Naive thymus-derived CD4-positive, alpha-beta T cell (primary cell): ENCODE measurements around the gene TRIM38. TPM values are rescaled to one million over a fixed set of nuclear protein-coding genes. Genes with fewer than 3 reads are reported as not detected.

Experiments used
- ATAC-seq: fragments of 150-1000 bp; cut with Tn5 transposase; 2 replicates; pipeline ENCODE4 v1.10.0; 2021; ENCODE audit warnings: mild to moderate bottlenecking, moderate library complexity
- CTCF ChIA-PET: fragments of 350-600 bp; sonication (Branson Sonifier 250); formaldehyde crosslinking; loops from one replicate; lab custom pipeline; 2021; ENCODE audit warnings: antibody characterized with exemption; lab: Charles Lee
- POLR2A ChIA-PET: fragments of 350-600 bp; sonication (Branson Sonifier 250); formaldehyde crosslinking; loops from one replicate; lab custom pipeline; 2021; ENCODE audit warnings: antibody characterized with exemption, inconsistent platforms; lab: Charles Lee
- DNase-seq, 9 donors: peaks; one replicate each; pipeline versions ENCODE4 v3.0.0 to v3.0.0-alpha.2; 2020 to 2022; ENCODE audit warnings: mixed read lengths in 1 of 9
- H3K27ac ChIP-seq: one replicate; pipeline ENCODE4 v1.7.0; 2013; ENCODE audit warnings: mild to moderate bottlenecking, low read depth, low read length, moderate library complexity
- H3K27me3 ChIP-seq, 2 donors: one replicate each; pipeline ENCODE4 v1.7.0; 2013; ENCODE audit warnings: low read length in 2 of 2, mild to moderate bottlenecking in 2 of 2, moderate library complexity in 2 of 2; ENCODE audit not compliant: control insufficient read depth in 2 of 2, insufficient read depth in 2 of 2
- H3K36me3 ChIP-seq, 3 experiments: 1 replicate in 2 of 3; 2 replicates in 1 of 3; pipeline ENCODE4 v1.7.0; 2013; ENCODE audit warnings: low read length in 3 of 3, mild to moderate bottlenecking in 3 of 3, moderate library complexity in 1 of 3; ENCODE audit not compliant: insufficient read depth in 3 of 3, control insufficient read depth in 2 of 3
- H3K4me1 ChIP-seq, 2 donors: one replicate each; pipeline ENCODE4 v1.7.0; 2013; ENCODE audit warnings: low read length in 2 of 2, mild to moderate bottlenecking in 2 of 2, moderate library complexity in 1 of 2; ENCODE audit not compliant: control insufficient read depth in 2 of 2, insufficient read depth in 2 of 2
- H3K4me3 ChIP-seq: 2 replicates; pipeline ENCODE4 v1.7.0; 2013; ENCODE audit warnings: mild to moderate bottlenecking, low read length
- H3K9me3 ChIP-seq, 3 experiments: 1 replicate in 2 of 3; 2 replicates in 1 of 3; pipeline ENCODE4 v1.7.0; 2013; ENCODE audit warnings: low read length in 3 of 3; ENCODE audit not compliant: control insufficient read depth in 2 of 3
- H3K27ac Mint-ChIP-seq, 9 donors: one replicate each; pipeline ENCODE4 v1.8.0; 2020 to 2022; ENCODE audit warnings: mixed read lengths in 9 of 9, mild to moderate bottlenecking in 8 of 9, moderate library complexity in 5 of 9, inconsistent platforms in 2 of 9
- H3K27me3 Mint-ChIP-seq, 5 donors: one replicate each; pipeline ENCODE4 v1.8.0; 2021 to 2022; ENCODE audit warnings: mixed read lengths in 5 of 5, mild to moderate bottlenecking in 1 of 5
- H3K36me3 Mint-ChIP-seq, 5 donors: one replicate each; pipeline ENCODE4 v1.8.0; 2020 to 2022; ENCODE audit warnings: mixed read lengths in 5 of 5, mild to moderate bottlenecking in 3 of 5, inconsistent platforms in 1 of 5
- H3K4me1 Mint-ChIP-seq, 7 donors: one replicate each; pipeline ENCODE4 v1.8.0; 2020 to 2022; ENCODE audit warnings: mixed read lengths in 7 of 7, mild to moderate bottlenecking in 3 of 7, inconsistent platforms in 1 of 7
- H3K4me3 Mint-ChIP-seq, 10 donors: one replicate each; pipeline ENCODE4 v1.8.0; 2020 to 2022; ENCODE audit warnings: mild to moderate bottlenecking in 10 of 10, mixed read lengths in 10 of 10, moderate library complexity in 6 of 10, inconsistent platforms in 2 of 10
- H3K9me3 Mint-ChIP-seq, 11 donors: one replicate each; pipeline ENCODE4 v1.8.0; 2020 to 2022; ENCODE audit warnings: mixed read lengths in 11 of 11, mild to moderate bottlenecking in 4 of 11, inconsistent platforms in 1 of 11, moderate library complexity in 1 of 11
- intact Hi-C, 2 donors: fragments of 100-400 bp; cut with micrococcal nuclease; formaldehyde crosslinking; loops; one replicate each; pipeline ENCODE4 v1.15.1; 2023
- polyA plus RNA-seq, 2 donors: library from polyadenylated mRNA; unstranded; fragments of 300-500 nt; fragmentation: Illumina TruSeq; gene quantifications; one replicate each; pipeline ENCODE4 v1.2.3, GENCODE V29; 2021
- total RNA-seq, 6 experiments: library from RNA in 5 of 6; stranded (reverse) in 5 of 6; gene quantifications; 1 replicate in 5 of 6; 2 replicates in 1 of 6; pipeline ENCODE4 v1.2.3 and lab custom pipeline; 2021 to 2026

Gene TRIM38
- total and polyA plus RNA-seq, 7 experiments from 2014 or later = 4.4 to 32.8 (median 24.5) TPM

DNA sequence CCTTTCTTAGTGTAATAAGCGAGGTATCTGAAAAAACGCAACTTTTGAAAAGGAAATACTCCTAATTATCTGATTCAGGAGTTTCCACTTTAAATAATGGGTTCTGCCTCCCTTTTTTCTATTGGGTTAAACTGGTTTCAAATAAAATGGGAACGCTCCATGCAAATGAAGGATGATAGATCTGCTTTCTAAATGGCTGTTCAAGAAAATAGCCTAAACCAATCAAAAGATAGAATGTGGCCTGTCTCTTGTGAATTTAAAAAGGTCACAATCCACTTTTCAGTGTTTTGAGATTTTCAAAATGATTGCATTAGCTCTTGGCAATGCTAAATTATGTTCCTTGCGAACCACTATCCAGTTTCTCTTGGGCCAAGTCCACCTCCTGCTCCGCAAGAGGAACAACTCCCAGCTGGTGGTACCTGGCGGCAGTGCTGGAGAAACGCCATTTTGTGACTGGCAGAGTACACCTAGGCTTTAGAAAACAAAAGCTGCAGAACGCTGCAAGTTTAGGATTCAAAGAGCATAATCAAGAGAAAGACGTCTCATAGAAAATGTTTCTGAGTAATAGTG lies 56.7 kb downstream of the TRIM38 start:
- Mint-ChIP-seq H3K4me3 (peak overlapping the region in 8 of 10 donors; percentile 19 to 99 (median 78)), H3K4me1 (peaks cover 10 to 52% (median 36%) of the 10 kb centered on the region in 7 donors), H3K27me3 (peaks cover 0 to 6% (median 0%) of the 10 kb centered on the region in 5 donors), H3K27ac (peak overlapping the region in 8 of 9 donors; percentile 34 to 100 (median 86)), H3K36me3 (peaks cover 0 to 2% (median 0%) of the 10 kb centered on the region in 5 donors), H3K9me3 (peaks cover 0 to 17% (median 3%) of the 10 kb centered on the region in 11 donors)
- ChIA-PET POLR2A (interaction anchor here (0.6 to 29.9 kb wide), 37 partner anchors 12 to 1875 kb away, joined by 3 to 2497 read pairs (median 18); partner anchors contain the start of genes HFE and TRIM38), CTCF (interaction anchor here (1.4 to 1.5 kb wide), 2 partner anchors 13 to 16 kb away, joined by 4 read pairs; no protein-coding TSS in a partner anchor)
- no peaks in the 10 kb centered on the region for H3K9me3 ChIP-seq
- H3K27ac ChIP-seq = no peak overlapping the region
- DNase-seq = peak in 1 of 9 donors; percentile 7
- peaks cover 0 to 9% of the 10 kb centered on the region in 2 donors for H3K4me1 ChIP-seq
- H3K27me3 ChIP-seq = no peaks in the 10 kb centered on the region
- H3K4me3 ChIP-seq = no peak overlapping the region
- no peak for ATAC-seq
- intact Hi-C loops = no loop called here
- H3K36me3 ChIP-seq = no peaks in the 10 kb centered on the region

DNA sequence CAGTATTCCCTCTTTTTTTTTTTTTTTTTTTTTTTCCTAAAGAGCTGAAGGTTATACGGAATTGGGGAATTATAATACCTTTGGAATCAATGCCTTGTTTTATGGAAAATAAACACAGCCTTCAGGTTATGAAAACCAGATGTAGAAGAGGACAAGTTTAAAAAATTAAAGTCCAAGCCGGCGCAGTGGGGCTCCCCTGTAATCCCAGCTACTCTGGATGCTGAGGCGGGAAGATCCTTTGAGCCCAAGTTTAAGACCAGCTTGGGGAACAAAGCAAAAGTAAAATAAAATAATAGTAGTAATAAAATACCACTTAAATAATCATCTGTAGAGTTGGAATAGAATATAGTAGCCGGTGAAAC lies 57.3 kb downstream of the TRIM38 start:
- H3K4me3 ChIP-seq = peak overlapping the region; percentile 96

DNA sequence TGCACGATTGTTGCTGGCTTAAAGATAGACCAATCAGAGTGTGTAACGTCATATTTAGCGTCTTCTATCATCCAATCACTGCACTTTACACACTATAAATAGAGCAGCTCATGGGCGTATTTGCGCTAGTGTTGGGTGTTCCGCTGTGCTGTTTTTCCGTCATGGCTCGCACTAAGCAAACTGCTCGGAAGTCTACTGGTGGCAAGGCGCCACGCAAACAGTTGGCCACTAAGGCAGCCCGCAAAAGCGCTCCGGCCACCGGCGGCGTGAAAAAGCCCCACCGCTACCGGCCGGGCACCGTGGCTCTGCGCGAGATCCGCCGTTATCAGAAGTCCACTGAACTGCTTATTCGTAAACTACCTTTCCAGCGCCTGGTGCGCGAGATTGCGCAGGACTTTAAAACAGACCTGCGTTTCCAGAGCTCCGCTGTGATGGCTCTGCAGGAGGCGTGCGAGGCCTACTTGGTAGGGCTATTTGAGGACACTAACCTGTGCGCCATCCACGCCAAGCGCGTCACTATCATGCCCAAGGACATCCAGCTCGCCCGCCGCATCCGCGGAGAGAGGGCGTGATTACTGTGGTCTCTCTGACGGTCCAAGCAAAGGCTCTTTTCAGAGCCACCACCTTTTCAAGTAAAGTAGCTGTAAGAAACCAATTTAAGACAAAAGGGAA lies 57.9 kb downstream of the TRIM38 start:
- Histone ChIP-seq H3K36me3 (no peaks in the 10 kb centered on the region), H3K4me1 (peaks cover 0 to 10% of the 10 kb centered on the region in 2 donors), H3K9me3 (no peaks in the 10 kb centered on the region), H3K27me3 (no peaks in the 10 kb centered on the region), H3K4me3 (peak overlapping the region; percentile 96), H3K27ac (peak overlapping the region; percentile 97)
- DNase-seq (peak; percentile 68 to 94 (median 91)), ATAC-seq (peak; percentile 66)
- ChIA-PET POLR2A (interaction anchor here (0.5 to 29.9 kb wide), 70 partner anchors 13 to 1874 kb away, joined by 3 to 2497 read pairs (median 6); partner anchors contain the start of genes HFE and TRIM38), CTCF (interaction anchor here (1.2 to 4.1 kb wide), 4 partner anchors 11 to 39 kb away, joined by 3 to 24 read pairs (median 4); a partner anchor contains a TSS)
- Mint-ChIP-seq H3K4me3 (peak overlapping the region; percentile 82 to 100 (median 94)), H3K36me3 (peaks cover 0 to 2% (median 0%) of the 10 kb centered on the region in 5 donors), H3K9me3 (peaks cover 0 to 17% (median 3%) of the 10 kb centered on the region in 11 donors), H3K4me1 (peaks cover 10 to 62% (median 45%) of the 10 kb centered on the region in 7 donors), H3K27ac (peak overlapping the region; percentile 95 to 100 (median 100)), H3K27me3 (peaks cover 0 to 6% (median 0%) of the 10 kb centered on the region in 5 donors)
- intact Hi-C loops = loop anchor here (1.0 to 10.0 kb wide), 13 partner anchors 13 to 1852 kb away; partner anchors contain the start of genes HMGN4 (in 1 of the 2) and ZNF184 (in 1 of the 2)

More for the DNA sequence above, 57.3 kb downstream of the TRIM38 start:
- Mint-ChIP-seq H3K27ac (peak overlapping the region; percentile 95 to 100 (median 100)), H3K36me3 (peaks cover 0 to 2% (median 0%) of the 10 kb centered on the region in 5 donors), H3K27me3 (peaks cover 0 to 6% (median 0%) of the 10 kb centered on the region in 5 donors), H3K4me1 (peaks cover 10 to 59% (median 42%) of the 10 kb centered on the region in 7 donors), H3K9me3 (peaks cover 0 to 17% (median 3%) of the 10 kb centered on the region in 11 donors), H3K4me3 (peak overlapping the region; percentile 82 to 100 (median 94))
- Histone ChIP-seq H3K27ac (peak overlapping the region; percentile 97), H3K27me3 (no peaks in the 10 kb centered on the region), H3K4me1 (peaks cover 0 to 9% of the 10 kb centered on the region in 2 donors), H3K36me3 (no peaks in the 10 kb centered on the region), H3K9me3 (no peaks in the 10 kb centered on the region)
- POLR2A ChIA-PET = interaction anchor here (0.5 to 29.9 kb wide), 62 partner anchors 13 to 1874 kb away, joined by 3 to 2497 read pairs (median 8); partner anchors contain the start of genes HFE and TRIM38
- DNase-seq = no peak
- CTCF ChIA-PET = interaction anchor here (1.4 to 4.1 kb wide), 3 partner anchors 12 to 16 kb away, joined by 4 to 24 read pairs (median 4); a partner anchor contains a TSS
- intact Hi-C loops = loop anchor here (1.0 to 10.0 kb wide), 13 partner anchors 13 to 1853 kb away; partner anchors contain the start of genes HMGN4 (in 1 of the 2) and ZNF184 (in 1 of the 2)
- no peak for ATAC-seq

DNA sequence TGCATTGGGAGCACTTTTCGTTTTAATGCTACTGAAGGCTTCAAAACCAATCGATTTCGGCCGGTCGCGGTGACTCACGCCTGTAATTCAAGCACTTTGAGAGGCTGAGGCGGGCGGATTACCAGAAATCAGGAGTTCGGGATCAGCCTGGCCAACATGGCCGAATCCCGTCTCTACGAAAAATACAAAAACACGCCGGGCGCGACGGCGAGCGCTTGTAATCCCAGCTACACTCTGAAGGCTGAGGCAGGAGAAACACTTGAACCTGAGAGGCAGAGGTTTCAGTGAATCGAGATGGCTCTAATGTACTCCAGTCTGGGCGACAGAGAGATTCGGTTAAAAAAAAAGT lies 58.4 kb downstream of the TRIM38 start:
- Histone ChIP-seq H3K4me3 (peak overlapping the region; percentile 96), H3K27ac (peak overlapping the region; percentile 97), H3K4me1 (peaks cover 4 to 15% of the 10 kb centered on the region in 2 donors), H3K27me3 (no peaks in the 10 kb centered on the region), H3K9me3 (no peaks in the 10 kb centered on the region), H3K36me3 (no peaks in the 10 kb centered on the region)
- ATAC-seq (no peak), DNase-seq (peak in 2 of 9 donors; percentile 39 to 56)
- peak overlapping the region; percentile 95 to 100 (median 100) for H3K27ac Mint-ChIP-seq
- H3K27me3 Mint-ChIP-seq = peaks cover 0 to 6% (median 0%) of the 10 kb centered on the region in 5 donors
- H3K36me3 Mint-ChIP-seq = peaks cover 0 to 2% (median 0%) of the 10 kb centered on the region in 5 donors
- ChIA-PET CTCF (interaction anchor here (1.2 to 4.1 kb wide), 4 partner anchors 11 to 83 kb away, joined by 3 to 24 read pairs (median 12); a partner anchor contains a TSS), POLR2A (interaction anchor here (0.6 to 29.9 kb wide), 51 partner anchors 14 to 1873 kb away, joined by 3 to 2497 read pairs (median 11); partner anchors contain the start of genes HFE and TRIM38)
- peak overlapping the region; percentile 82 to 100 (median 94) for H3K4me3 Mint-ChIP-seq
- peaks cover 0 to 17% (median 3%) of the 10 kb centered on the region in 11 donors for H3K9me3 Mint-ChIP-seq
- H3K4me1 Mint-ChIP-seq = peaks cover 13 to 68% (median 50%) of the 10 kb centered on the region in 7 donors
- intact Hi-C loops = loop anchor here (1.0 to 10.0 kb wide), 14 partner anchors 24 to 1852 kb away; partner anchors contain the start of genes TRIM38 (in 2 of the 2), HMGN4 (in 1 of the 2) and ZNF184 (in 1 of the 2)

DNA sequence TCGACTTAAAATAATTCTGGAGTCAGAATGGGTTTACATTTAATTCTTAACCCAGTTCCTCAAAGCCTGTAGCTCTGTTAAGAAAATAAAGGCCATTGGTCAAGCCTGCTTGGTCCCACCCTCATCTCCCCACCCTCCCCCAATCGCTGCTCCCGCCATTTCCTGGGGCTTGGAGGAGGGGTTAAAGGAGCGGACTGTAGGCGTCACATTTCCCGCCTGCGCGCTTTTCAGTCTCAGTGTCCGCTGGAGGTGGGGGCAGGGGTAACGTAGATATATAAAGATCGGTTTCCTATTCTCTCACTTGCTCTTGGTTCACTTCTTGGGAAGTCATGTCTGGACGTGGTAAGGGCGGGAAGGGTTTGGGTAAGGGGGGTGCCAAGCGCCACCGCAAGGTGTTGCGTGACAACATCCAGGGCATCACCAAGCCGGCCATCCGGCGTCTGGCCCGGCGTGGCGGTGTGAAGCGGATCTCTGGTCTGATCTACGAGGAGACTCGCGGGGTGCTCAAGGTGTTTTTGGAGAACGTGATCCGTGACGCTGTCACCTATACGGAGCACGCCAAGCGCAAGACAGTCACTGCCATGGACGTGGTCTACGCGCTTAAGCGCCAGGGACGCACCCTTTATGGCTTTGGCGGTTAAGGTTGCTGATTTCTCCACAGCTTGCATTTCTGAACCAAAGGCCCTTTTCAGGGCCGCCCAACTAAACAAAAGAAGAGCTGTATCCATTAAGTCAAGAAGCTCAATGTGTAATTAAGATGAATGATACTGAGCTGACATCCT lies 58.9 kb downstream of the TRIM38 start:
- Mint-ChIP-seq H3K4me3 (peak overlapping the region; percentile 82 to 100 (median 94)), H3K9me3 (peaks cover 0 to 17% (median 3%) of the 10 kb centered on the region in 11 donors), H3K4me1 (peaks cover 13 to 73% (median 53%) of the 10 kb centered on the region in 7 donors), H3K27ac (peak overlapping the region; percentile 95 to 100 (median 100)), H3K27me3 (peaks cover 0 to 6% (median 0%) of the 10 kb centered on the region in 5 donors), H3K36me3 (peaks cover 0 to 2% (median 0%) of the 10 kb centered on the region in 5 donors)
- Histone ChIP-seq H3K9me3 (no peaks in the 10 kb centered on the region), H3K4me3 (peak overlapping the region; percentile 96), H3K4me1 (peaks cover 5 to 17% of the 10 kb centered on the region in 2 donors), H3K27me3 (no peaks in the 10 kb centered on the region), H3K36me3 (no peaks in the 10 kb centered on the region), H3K27ac (peak overlapping the region; percentile 97)
- ATAC-seq = peak; percentile 77
- intact Hi-C loops = loop anchor here (1.0 to 10.0 kb wide), 14 partner anchors 24 to 1851 kb away; partner anchors contain the start of genes TRIM38 (in 2 of the 2), HMGN4 (in 1 of the 2) and ZNF184 (in 1 of the 2)
- POLR2A ChIA-PET = interaction anchor here (0.6 to 29.9 kb wide), 48 partner anchors 14 to 1872 kb away, joined by 3 to 2497 read pairs (median 12); partner anchors contain the start of genes HFE, TRIM38 and ZNF184
- CTCF ChIA-PET = interaction anchor here (1.0 to 4.1 kb wide), 9 partner anchors 10 to 1872 kb away, joined by 3 to 24 read pairs (median 4); a partner anchor contains a TSS
- DNase-seq = peak; percentile 76 to 92 (median 91)
